GM23248 (cell line): ENCODE measurements around the gene MAGI1.

ENCODE experiments used
- EZH2 ChIP-seq: fragments of 200-600 bp; sonication (generic); IDR thresholded peaks from 2 replicates; pipeline ENCODE4 v1.6.1; 2018; ENCODE audit warnings: antibody characterized with exemption, mild to moderate bottlenecking; ENCODE audit not compliant: insufficient read depth, poor library complexity, severe bottlenecking
- EZH2phosphoT487 ChIP-seq: fragments of 200-600 bp; sonication (generic); IDR thresholded peaks from 2 replicates; pipeline ENCODE4 v1.6.1; 2018; ENCODE audit warnings: antibody characterized with exemption, moderate library complexity, mild to moderate bottlenecking, low read depth; ENCODE audit not compliant: insufficient read depth

GRCh38 chr3:65935724-65936123, 103.0 kb downstream of the MAGI1 start:
- TF ChIP-seq EZH2 (no peak), EZH2phosphoT487 (no peak)
